ENCODE data around the gene TLR7. TPM values are rescaled to one million over a fixed set of nuclear protein-coding genes. Genes with fewer than 3 reads are reported as not detected.

The TLR7 gene
- total RNA-seq, 4 donors from 2014 or later = 0.30 to 1.2 (median 0.64) TPM

DNA sequence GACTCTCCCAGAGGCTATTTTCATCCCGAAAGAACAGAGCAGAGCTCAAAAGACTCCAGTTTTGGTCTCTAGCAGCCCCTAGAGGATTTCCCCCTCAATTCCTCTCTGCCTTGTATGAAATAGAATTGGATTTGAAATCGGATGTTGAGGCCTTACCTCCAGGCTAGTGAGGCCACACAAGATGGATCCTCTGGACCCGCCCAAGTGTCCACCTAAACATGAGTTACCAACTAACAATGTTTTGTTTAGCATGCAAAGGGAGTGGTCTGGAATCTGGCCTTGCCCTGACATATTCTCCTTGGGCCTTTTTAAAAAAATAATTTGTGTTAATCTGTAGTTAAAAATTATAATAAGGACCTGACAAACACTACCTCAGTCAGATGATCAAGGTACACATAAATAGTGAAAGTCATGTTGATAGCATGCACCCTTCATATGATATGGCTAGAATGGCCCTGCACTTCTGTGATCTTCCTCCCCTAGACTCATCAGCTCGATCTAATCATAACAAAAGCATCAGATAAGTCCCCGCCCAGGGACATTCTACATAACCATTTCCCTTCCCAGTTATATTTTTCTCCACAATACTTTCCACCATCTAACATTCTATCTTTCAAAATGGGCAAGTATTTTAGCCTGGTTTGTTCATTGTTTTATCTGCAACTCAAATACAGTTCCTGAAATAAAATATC, 46.1 kb downstream of the TLR7 start:
- Histone ChIP-seq H3K4me1 (no peaks in the 10 kb centered on the region), H3K27me3 (no peaks in the 10 kb centered on the region), H3K9me3 (no peaks in the 10 kb centered on the region), H3K4me3 (no peak overlapping the region), H3K27ac (no peak overlapping the region), H3K36me3 (no peaks in the 10 kb centered on the region)
- DNase-seq (ENCODE audit: low spot score in 2 of 2) = no peak
- 64 to 68% methylated on average over 5 of the region's 5 CpGs for WGBS, 2 donors
- TF ChIP-seq, protein P1, sequence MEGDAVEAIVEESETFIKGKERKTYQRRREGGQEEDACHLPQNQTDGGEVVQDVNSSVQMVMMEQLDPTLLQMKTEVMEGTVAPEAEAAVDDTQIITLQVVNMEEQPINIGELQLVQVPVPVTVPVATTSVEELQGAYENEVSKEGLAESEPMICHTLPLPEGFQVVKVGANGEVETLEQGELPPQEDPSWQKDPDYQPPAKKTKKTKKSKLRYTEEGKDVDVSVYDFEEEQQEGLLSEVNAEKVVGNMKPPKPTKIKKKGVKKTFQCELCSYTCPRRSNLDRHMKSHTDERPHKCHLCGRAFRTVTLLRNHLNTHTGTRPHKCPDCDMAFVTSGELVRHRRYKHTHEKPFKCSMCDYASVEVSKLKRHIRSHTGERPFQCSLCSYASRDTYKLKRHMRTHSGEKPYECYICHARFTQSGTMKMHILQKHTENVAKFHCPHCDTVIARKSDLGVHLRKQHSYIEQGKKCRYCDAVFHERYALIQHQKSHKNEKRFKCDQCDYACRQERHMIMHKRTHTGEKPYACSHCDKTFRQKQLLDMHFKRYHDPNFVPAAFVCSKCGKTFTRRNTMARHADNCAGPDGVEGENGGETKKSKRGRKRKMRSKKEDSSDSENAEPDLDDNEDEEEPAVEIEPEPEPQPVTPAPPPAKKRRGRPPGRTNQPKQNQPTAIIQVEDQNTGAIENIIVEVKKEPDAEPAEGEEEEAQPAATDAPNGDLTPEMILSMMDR (IDR thresholded peaks at IDR 0.05) = no peak
- TF ChIP-seq EP300 (IDR thresholded peaks at IDR 0.05) (no peak), POLR2A (IDR thresholded peaks at IDR 0.05) (no peak)

DNA sequence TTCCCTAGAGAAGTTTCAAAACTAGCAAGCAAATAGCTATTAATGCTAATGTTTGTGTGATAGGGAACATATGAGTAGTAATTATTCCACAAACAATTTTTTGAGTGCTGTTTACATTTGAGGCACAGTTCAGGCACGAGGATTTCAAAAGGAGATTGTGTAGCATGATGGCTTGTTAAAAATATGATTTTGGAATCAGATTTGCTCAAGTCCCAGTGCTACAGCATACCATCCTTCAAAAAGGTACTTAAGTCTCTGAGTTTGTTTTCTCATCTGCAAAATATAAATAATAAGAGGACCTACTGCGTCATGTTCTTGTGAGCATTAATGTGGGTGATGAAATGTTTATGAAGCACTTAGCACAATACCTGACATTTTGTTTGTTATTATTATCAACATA, 50.9 kb downstream of the TLR7 start:
- TF ChIP-seq EP300 (IDR thresholded peaks at IDR 0.05) (no peak), POLR2A (IDR thresholded peaks at IDR 0.05) (no peak)
- TF ChIP-seq, protein P1 (IDR thresholded peaks at IDR 0.05) = no peak
- H3K9me3 ChIP-seq = no peaks in the 10 kb centered on the region
- H3K27me3 ChIP-seq = no peaks in the 10 kb centered on the region
- no peak for DNase-seq (ENCODE audit: low spot score in 2 of 2)
- no peak overlapping the region for H3K4me3 ChIP-seq
- no peaks in the 10 kb centered on the region for H3K36me3 ChIP-seq
- no peak overlapping the region for H3K27ac ChIP-seq
- 69 to 80% methylated on average over 2 of the region's 2 CpGs for WGBS, 2 donors
- H3K4me1 ChIP-seq = no peaks in the 10 kb centered on the region

GRCh38 chrX:12919051-12919450, 52.2 kb downstream of the TLR7 start:
- TF ChIP-seq EP300 (IDR thresholded peaks at IDR 0.05) (no peak), POLR2A (IDR thresholded peaks at IDR 0.05) (no peak)
- TF ChIP-seq, protein P1 (IDR thresholded peaks at IDR 0.05) = no peak
- 88 to 89% methylated on average over 10 of the region's 10 CpGs for WGBS, 2 donors
- DNase-seq (ENCODE audit: low spot score in 2 of 2) = no peak
- no peaks in the 10 kb centered on the region for H3K9me3 ChIP-seq
- no peaks in the 10 kb centered on the region for H3K27me3 ChIP-seq
- no peaks in the 10 kb centered on the region for H3K4me1 ChIP-seq
- no peak overlapping the region for H3K4me3 ChIP-seq
- no peaks in the 10 kb centered on the region for H3K36me3 ChIP-seq
- no peak overlapping the region for H3K27ac ChIP-seq

GRCh38 chrX:12919620-12920019, 52.7 kb downstream of the TLR7 start:
- Histone ChIP-seq H3K27me3 (no peaks in the 10 kb centered on the region), H3K36me3 (no peaks in the 10 kb centered on the region), H3K4me3 (no peak overlapping the region), H3K27ac (no peak overlapping the region), H3K9me3 (no peaks in the 10 kb centered on the region), H3K4me1 (no peaks in the 10 kb centered on the region)
- 80 to 86% methylated on average over 8 of the region's 8 CpGs for WGBS, 2 donors
- TF ChIP-seq, protein P1 (IDR thresholded peaks at IDR 0.05) = no peak
- TF ChIP-seq EP300 (IDR thresholded peaks at IDR 0.05) = no peak
- TF ChIP-seq POLR2A (IDR thresholded peaks at IDR 0.05) = no peak
- DNase-seq (ENCODE audit: low spot score in 2 of 2) = no peak

DNA sequence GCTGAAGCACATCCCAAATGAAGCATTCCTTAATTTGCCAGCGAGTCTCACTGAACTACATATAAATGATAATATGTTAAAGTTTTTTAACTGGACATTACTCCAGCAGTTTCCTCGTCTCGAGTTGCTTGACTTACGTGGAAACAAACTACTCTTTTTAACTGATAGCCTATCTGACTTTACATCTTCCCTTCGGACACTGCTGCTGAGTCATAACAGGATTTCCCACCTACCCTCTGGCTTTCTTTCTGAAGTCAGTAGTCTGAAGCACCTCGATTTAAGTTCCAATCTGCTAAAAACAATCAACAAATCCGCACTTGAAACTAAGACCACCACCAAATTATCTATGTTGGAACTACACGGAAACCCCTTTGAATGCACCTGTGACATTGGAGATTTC, 54.1 kb downstream of the TLR7 start:
- H3K36me3 ChIP-seq = no peaks in the 10 kb centered on the region
- 79 to 83% methylated on average over 8 of the region's 8 CpGs for WGBS, 2 donors

More for the DNA sequence above, 54.1 kb downstream of the TLR7 start:
- Histone ChIP-seq H3K27me3 (no peaks in the 10 kb centered on the region), H3K4me3 (no peak overlapping the region), H3K4me1 (no peaks in the 10 kb centered on the region), H3K27ac (no peak overlapping the region), H3K9me3 (no peaks in the 10 kb centered on the region)
- TF ChIP-seq, protein P1 (IDR thresholded peaks at IDR 0.05) = no peak
- TF ChIP-seq POLR2A (IDR thresholded peaks at IDR 0.05) (no peak), EP300 (IDR thresholded peaks at IDR 0.05) (no peak)
- DNase-seq (ENCODE audit: low spot score in 2 of 2) = no peak

Data from tibial nerve (tissue), 4 donors.